ENCODE data around the gene CDC42BPB.

CDC42BPB gene

GRCh38 chr14:102889615-102890014 is 167.7 kb downstream of the CDC42BPB start:
- no peak for DNase-seq

DNA sequence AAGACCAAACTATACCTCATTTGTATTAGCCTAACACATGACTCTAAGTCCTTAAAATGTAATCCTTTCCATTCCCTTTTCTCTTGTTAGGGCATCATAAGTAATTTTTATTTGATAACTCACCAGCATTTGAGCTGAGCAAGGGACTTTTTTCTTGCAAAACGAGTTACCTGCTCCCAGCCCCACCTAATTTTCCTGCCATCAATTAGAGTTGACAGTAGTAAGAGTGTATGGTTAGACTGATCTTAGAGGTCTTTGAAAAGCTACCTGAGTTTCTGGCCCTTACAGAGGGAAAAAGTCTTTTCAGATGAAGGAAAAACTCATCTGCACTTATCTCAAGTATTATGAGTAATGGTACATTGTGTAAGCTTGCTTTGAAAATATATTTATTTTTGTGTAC is 168.6 kb downstream of the CDC42BPB start:
- DNase-seq = no peak

DNA sequence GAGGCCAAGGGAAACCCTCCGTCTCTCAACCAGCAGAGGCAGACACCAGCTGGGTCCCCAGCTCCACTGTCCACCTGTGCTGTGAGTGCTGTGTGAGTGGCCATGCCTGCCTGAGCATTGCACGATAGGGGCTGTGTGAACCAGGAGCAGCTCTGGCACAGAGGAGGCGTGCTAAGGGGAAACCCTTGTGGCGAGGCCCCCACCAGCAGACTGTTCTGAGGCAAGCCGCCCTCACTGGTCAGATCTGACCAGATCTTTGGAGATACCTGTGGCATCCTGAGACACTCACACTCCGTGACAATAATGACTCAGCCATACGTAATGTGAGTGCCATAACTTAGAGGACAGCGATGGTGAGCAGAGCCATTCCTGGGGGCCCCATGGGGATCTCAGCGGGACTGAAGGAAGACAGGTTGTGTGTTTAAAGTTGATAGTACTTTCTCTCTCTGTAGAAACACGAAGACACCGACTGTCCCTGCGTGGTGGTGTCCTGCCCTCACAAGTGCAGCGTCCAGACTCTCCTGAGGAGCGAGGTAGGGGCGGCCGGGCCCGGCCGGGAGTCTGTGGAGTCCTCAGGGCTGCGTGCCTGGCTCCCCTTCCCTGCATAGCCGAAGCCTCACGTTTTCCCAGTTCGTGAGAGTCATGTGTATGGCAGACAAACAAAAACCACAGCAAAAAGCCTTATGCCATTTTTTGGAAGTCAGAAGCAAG is 171.5 kb downstream of the CDC42BPB start:
- DNase-seq = no peak

DNA sequence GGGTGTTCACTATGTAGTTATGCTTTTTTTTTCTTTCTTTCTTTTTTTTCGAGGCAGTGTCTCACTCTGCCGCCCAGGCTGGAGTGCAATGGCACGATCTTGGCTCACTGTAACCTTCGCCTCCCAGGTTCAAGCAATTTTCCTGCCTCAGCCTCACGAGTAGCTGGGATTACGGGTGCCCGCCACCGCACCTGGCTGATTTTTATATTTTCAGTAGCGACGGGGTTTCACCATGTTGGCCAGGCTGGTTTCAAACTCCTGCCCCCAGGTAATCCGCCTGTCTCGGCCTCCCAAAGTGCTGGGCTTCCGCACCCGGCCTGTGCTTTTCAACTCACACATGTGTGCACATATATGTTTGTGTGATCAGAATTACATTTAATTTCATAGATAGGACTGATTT is 173.8 kb downstream of the CDC42BPB start:
- DNase-seq = no peak

DNA sequence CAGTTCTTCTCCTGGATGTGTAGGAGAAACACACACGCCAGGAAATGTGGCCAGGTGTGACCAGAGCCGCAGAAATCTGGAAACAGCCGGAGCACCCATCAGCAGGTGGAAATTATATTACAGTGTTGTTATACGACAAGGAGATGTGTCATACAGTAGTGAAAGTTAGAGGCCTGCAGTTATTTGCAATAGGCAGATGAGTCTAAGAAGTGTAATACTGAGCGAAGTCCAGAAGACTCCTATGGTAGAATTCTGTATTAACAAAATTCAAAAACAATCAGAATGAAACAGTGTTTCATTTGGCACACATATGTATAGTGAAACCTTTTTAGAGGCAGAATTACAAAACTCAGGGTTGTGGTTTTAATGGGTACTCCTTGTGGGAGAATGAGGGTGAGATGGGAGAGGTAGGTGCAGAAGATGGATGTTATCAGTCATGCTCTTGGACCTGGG is 174.2 kb downstream of the CDC42BPB start:
- DNase-seq = peak; percentile 72
